ENCODE measurements around the gene TMA7B.

DNA sequence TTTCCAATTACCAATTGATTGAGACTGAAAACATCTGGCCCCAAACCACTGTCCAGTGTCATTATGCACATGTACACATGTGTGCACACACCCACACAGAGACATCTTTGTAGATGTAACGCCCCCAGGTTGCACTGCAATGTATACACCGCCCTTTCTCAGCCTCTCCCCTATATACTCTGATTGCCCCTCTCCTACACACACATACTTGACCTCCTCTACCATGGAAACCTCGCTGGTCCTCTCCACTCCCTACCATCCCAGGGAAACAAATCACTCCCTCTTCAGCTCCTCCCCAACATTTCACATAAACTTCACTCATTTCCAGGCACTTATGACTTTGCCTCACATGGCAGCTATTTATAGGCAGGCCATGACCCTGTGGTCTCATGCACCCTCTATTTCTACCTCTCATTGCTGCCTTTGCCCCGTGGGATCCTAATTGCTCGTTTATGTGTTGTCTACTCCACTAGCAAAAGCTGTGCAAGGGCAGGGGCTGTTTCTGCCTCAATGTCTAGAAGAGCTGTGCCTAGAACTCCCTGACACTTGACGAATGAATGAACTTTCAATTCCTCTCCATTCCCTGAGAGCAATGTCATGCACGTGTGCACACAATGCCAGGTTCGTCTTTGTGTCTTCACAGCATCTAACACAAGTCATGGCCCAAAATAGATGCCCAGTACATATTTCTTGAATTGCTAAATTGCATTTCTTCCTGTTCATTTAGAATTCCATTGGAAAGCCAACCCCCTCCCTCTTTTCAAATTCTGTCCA is 10.0 kb upstream of the TMA7B start:
- TF ChIP-seq CTCF (IDR thresholded peaks at IDR 0.05; ENCODE audit: low read depth, low read length) (no peak), EZH2phosphoT487 (IDR thresholded peaks at IDR 0.05; ENCODE audit: low read depth) (no peak)
